SK-N-SH (cell line): ENCODE results near the gene TBC1D16.

Source experiments
- EP300 ChIP-seq, 2 experiments: IDR thresholded peaks; 2 replicates each; pipeline versions ENCODE4 v1.4.0 to v1.6.1; 2012; ENCODE audit warnings: borderline replicate concordance in 1 of 2, low read depth in 1 of 2, low read length in 1 of 2
- EZH2phosphoT487 ChIP-seq: fragments of 200-600 bp; sonication (generic); IDR thresholded peaks from 2 replicates; pipeline ENCODE4 v1.6.1; 2017; ENCODE audit warnings: low read depth, mixed run types, mild to moderate bottlenecking, antibody characterized with exemption, moderate library complexity, borderline replicate concordance
- MAX ChIP-seq: IDR thresholded peaks from 2 replicates; pipeline ENCODE4 v1.4.0; 2012; ENCODE audit warnings: low read depth
- REST ChIP-seq: IDR thresholded peaks from 2 replicates; pipeline ENCODE4 v1.6.1; 2012; ENCODE audit warnings: mild to moderate bottlenecking, low read depth, low read length, moderate library complexity
- RFX5 ChIP-seq: IDR thresholded peaks from 2 replicates; pipeline ENCODE4 v1.6.1; 2012; ENCODE audit warnings: mild to moderate bottlenecking, improper control_type of control experiment, low read length
- USF2 ChIP-seq: fragments of 150-350 bp; IDR thresholded peaks from 2 replicates; pipeline ENCODE4 v1.6.1; 2017; ENCODE audit warnings: antibody characterized with exemption, low read length, low read depth, borderline replicate concordance

- TF ChIP-seq RFX5 (no peak), EZH2phosphoT487 (no peak), USF2 (no peak), EP300 (IDR thresholded peaks at IDR 0.05; ENCODE audit: borderline replicate concordance in 1 of 2, low read depth in 1 of 2, low read length in 1 of 2) (no peak), MAX (no peak), REST (no peak)
Measured at GRCh38 chr17:79904865-79905264, 130.8 kb downstream of the TBC1D16 start.
